ENCODE data around the gene TMCC1.

The TMCC1 gene

GRCh38 chr3:129622933-129623332 is 270.6 kb downstream of the TMCC1 start:
- no peak overlapping the region for H3K27ac ChIP-seq (ENCODE audit: low read length, poor library complexity, severe bottlenecking)
- H2BK15ac ChIP-seq (ENCODE audit: low read depth, poor library complexity, severe bottlenecking): peak overlapping the region; percentile 29
- H3K79me1 ChIP-seq (replicated peaks; ENCODE audit: low read length, poor library complexity, severe bottlenecking): no peaks in the 10 kb centered on the region
- no peaks in the 10 kb centered on the region for H3K9me3 ChIP-seq (ENCODE audit: control insufficient read depth, low read length)
- H3K4me1 ChIP-seq (ENCODE audit: control insufficient read depth, insufficient read depth, low read depth, low read length): peaks cover 71% of the 10 kb centered on the region
- no peak overlapping the region for H2AFZ ChIP-seq (ENCODE audit: low read depth, low read length)
- H3K23ac ChIP-seq (ENCODE audit: low read length in 2 of 2): no peak overlapping the region
- DNase-seq: no peak
- H2BK120ac ChIP-seq (ENCODE audit: low read depth, low read length): peak overlapping the region; percentile 83
- no peaks in the 10 kb centered on the region for H3K36me3 ChIP-seq (ENCODE audit: control insufficient read depth in 1 of 2, insufficient read depth in 2 of 2, low read depth in 1 of 2, low read length in 2 of 2)
- H3K14ac ChIP-seq (ENCODE audit: low read length in 2 of 2): peak overlapping the region; percentile 20 to 35
- H3K4me2 ChIP-seq (ENCODE audit: low read length, poor library complexity, severe bottlenecking): no peak overlapping the region
- no peak overlapping the region for H2BK5ac ChIP-seq (ENCODE audit: low read depth, low read length, poor library complexity, severe bottlenecking)
- H3K4me3 ChIP-seq (ENCODE audit: insufficient read depth in 1 of 2, low read depth in 1 of 2, low read length in 2 of 2): no peak overlapping the region
- H3K18ac ChIP-seq (ENCODE audit: low read depth in 1 of 2, low read length in 2 of 2): peak overlapping the region; percentile 80 to 87
- no peaks in the 10 kb centered on the region for H3K27me3 ChIP-seq (ENCODE audit: control insufficient read depth in 1 of 2, insufficient read depth in 1 of 2, low read length in 2 of 2)
- peak overlapping the region; percentile 98 for H4K91ac ChIP-seq (ENCODE audit: low read length)
- 96% methylated on average over 9 of the region's 10 CpGs for WGBS
- peak overlapping the region; percentile 87 to 96 for H2BK12ac ChIP-seq (ENCODE audit: low read length in 2 of 2)
- peak overlapping the region; percentile 75 to 84 for H3K4ac ChIP-seq (ENCODE audit: low read depth in 1 of 2, low read length in 2 of 2)
- peak overlapping the region; percentile 97 for H4K8ac ChIP-seq (ENCODE audit: low read length)
- H2AK5ac ChIP-seq (ENCODE audit: low read length, severe bottlenecking): peak overlapping the region; percentile 80
- H3K9ac ChIP-seq (ENCODE audit: low read length): no peak overlapping the region

GRCh38 chr3:129622226-129622874 is 271.2 kb downstream of the TMCC1 start:
- H3K27me3 ChIP-seq (ENCODE audit: control insufficient read depth in 1 of 2, insufficient read depth in 1 of 2, low read length in 2 of 2): no peaks in the 10 kb centered on the region
- no peak overlapping the region for H2AFZ ChIP-seq (ENCODE audit: low read depth, low read length)
- peak overlapping the region; percentile 87 to 96 for H2BK12ac ChIP-seq (ENCODE audit: low read length in 2 of 2)
- peak overlapping the region in 1 of 2 experiments; percentile 84 for H3K4ac ChIP-seq (ENCODE audit: low read depth in 1 of 2, low read length in 2 of 2)
- no peaks in the 10 kb centered on the region for H3K9me3 ChIP-seq (ENCODE audit: control insufficient read depth, low read length)
- H2BK15ac ChIP-seq (ENCODE audit: low read depth, poor library complexity, severe bottlenecking): peak overlapping the region; percentile 92
- H3K27ac ChIP-seq (ENCODE audit: low read length, poor library complexity, severe bottlenecking): no peak overlapping the region
- peaks cover 68% of the 10 kb centered on the region for H3K4me1 ChIP-seq (ENCODE audit: control insufficient read depth, insufficient read depth, low read depth, low read length)
- H3K4me2 ChIP-seq (ENCODE audit: low read length, poor library complexity, severe bottlenecking): no peak overlapping the region
- H3K4me3 ChIP-seq (ENCODE audit: insufficient read depth in 1 of 2, low read depth in 1 of 2, low read length in 2 of 2): no peak overlapping the region
- no peak overlapping the region for H3K23ac ChIP-seq (ENCODE audit: low read length in 2 of 2)
- H3K18ac ChIP-seq (ENCODE audit: low read depth in 1 of 2, low read length in 2 of 2): peak overlapping the region; percentile 80 to 87
- 77% methylated on average over 12 of the region's 12 CpGs for WGBS
- H4K91ac ChIP-seq (ENCODE audit: low read length): peak overlapping the region; percentile 98
- H3K14ac ChIP-seq (ENCODE audit: low read length in 2 of 2): peak overlapping the region; percentile 20 to 35
- H2BK120ac ChIP-seq (ENCODE audit: low read depth, low read length): peak overlapping the region; percentile 83
- H2BK5ac ChIP-seq (ENCODE audit: low read depth, low read length, poor library complexity, severe bottlenecking): no peak overlapping the region
- no peak for DNase-seq
- H2AK5ac ChIP-seq (ENCODE audit: low read length, severe bottlenecking): peak overlapping the region; percentile 80
- no peak overlapping the region for H3K9ac ChIP-seq (ENCODE audit: low read length)
- H3K79me1 ChIP-seq (replicated peaks; ENCODE audit: low read length, poor library complexity, severe bottlenecking): no peaks in the 10 kb centered on the region
- H3K36me3 ChIP-seq (ENCODE audit: control insufficient read depth in 1 of 2, insufficient read depth in 2 of 2, low read depth in 1 of 2, low read length in 2 of 2): no peaks in the 10 kb centered on the region
- peak overlapping the region; percentile 97 for H4K8ac ChIP-seq (ENCODE audit: low read length)

GRCh38 chr3:129621626-129622225 is 271.8 kb downstream of the TMCC1 start:
- H3K18ac ChIP-seq (ENCODE audit: low read depth in 1 of 2, low read length in 2 of 2): peak overlapping the region; percentile 4 to 69
- peaks cover 61% of the 10 kb centered on the region for H3K4me1 ChIP-seq (ENCODE audit: control insufficient read depth, insufficient read depth, low read depth, low read length)
- peak overlapping the region; percentile 83 for H2BK120ac ChIP-seq (ENCODE audit: low read depth, low read length)
- no peaks in the 10 kb centered on the region for H3K9me3 ChIP-seq (ENCODE audit: control insufficient read depth, low read length)
- H3K23ac ChIP-seq (ENCODE audit: low read length in 2 of 2): no peak overlapping the region
- no peaks in the 10 kb centered on the region for H3K36me3 ChIP-seq (ENCODE audit: control insufficient read depth in 1 of 2, insufficient read depth in 2 of 2, low read depth in 1 of 2, low read length in 2 of 2)
- H3K27ac ChIP-seq (ENCODE audit: low read length, poor library complexity, severe bottlenecking): no peak overlapping the region
- WGBS: 57% methylated on average over 14 of the region's 14 CpGs
- H3K4me3 ChIP-seq (ENCODE audit: insufficient read depth in 1 of 2, low read depth in 1 of 2, low read length in 2 of 2): no peak overlapping the region
- peak overlapping the region; percentile 20 to 79 for H2BK12ac ChIP-seq (ENCODE audit: low read length in 2 of 2)
- no peak overlapping the region for H3K14ac ChIP-seq (ENCODE audit: low read length in 2 of 2)
- H3K9ac ChIP-seq (ENCODE audit: low read length): no peak overlapping the region
- H2AK5ac ChIP-seq (ENCODE audit: low read length, severe bottlenecking): no peak overlapping the region
- H3K4ac ChIP-seq (ENCODE audit: low read depth in 1 of 2, low read length in 2 of 2): peak overlapping the region in 1 of 2 experiments; percentile 66
- H2BK5ac ChIP-seq (ENCODE audit: low read depth, low read length, poor library complexity, severe bottlenecking): no peak overlapping the region
- H3K27me3 ChIP-seq (ENCODE audit: control insufficient read depth in 1 of 2, insufficient read depth in 1 of 2, low read length in 2 of 2): no peaks in the 10 kb centered on the region
- H4K91ac ChIP-seq (ENCODE audit: low read length): peak overlapping the region; percentile 84
- no peak overlapping the region for H3K4me2 ChIP-seq (ENCODE audit: low read length, poor library complexity, severe bottlenecking)
- peak overlapping the region; percentile 87 for H2BK15ac ChIP-seq (ENCODE audit: low read depth, poor library complexity, severe bottlenecking)
- no peaks in the 10 kb centered on the region for H3K79me1 ChIP-seq (replicated peaks; ENCODE audit: low read length, poor library complexity, severe bottlenecking)
- H4K8ac ChIP-seq (ENCODE audit: low read length): no peak overlapping the region
- no peak overlapping the region for H2AFZ ChIP-seq (ENCODE audit: low read depth, low read length)
- no peak for DNase-seq

- Histone ChIP-seq H3K36me3 (ENCODE audit: control insufficient read depth in 1 of 2, insufficient read depth in 2 of 2, low read depth in 1 of 2, low read length in 2 of 2) (no peaks in the 10 kb centered on the region), H2BK5ac (ENCODE audit: low read depth, low read length, poor library complexity, severe bottlenecking) (no peak overlapping the region), H3K4me3 (ENCODE audit: insufficient read depth in 1 of 2, low read depth in 1 of 2, low read length in 2 of 2) (no peak overlapping the region), H4K8ac (ENCODE audit: low read length) (no peak overlapping the region), H3K9me3 (ENCODE audit: control insufficient read depth, low read length) (no peaks in the 10 kb centered on the region), H2AFZ (ENCODE audit: low read depth, low read length) (no peak overlapping the region), H3K4ac (ENCODE audit: low read depth in 1 of 2, low read length in 2 of 2) (peak overlapping the region in 1 of 2 experiments; percentile 35), H2BK12ac (ENCODE audit: low read length in 2 of 2) (peak overlapping the region; percentile 75), H3K23ac (ENCODE audit: low read length in 2 of 2) (no peak overlapping the region), H2BK15ac (ENCODE audit: low read depth, poor library complexity, severe bottlenecking) (peak overlapping the region; percentile 87), H3K27me3 (ENCODE audit: control insufficient read depth in 1 of 2, insufficient read depth in 1 of 2, low read length in 2 of 2) (no peaks in the 10 kb centered on the region), H3K27ac (ENCODE audit: low read length, poor library complexity, severe bottlenecking) (no peak overlapping the region), H3K4me1 (ENCODE audit: control insufficient read depth, insufficient read depth, low read depth, low read length) (peaks cover 64% of the 10 kb centered on the region), H3K4me2 (ENCODE audit: low read length, poor library complexity, severe bottlenecking) (no peak overlapping the region), H4K91ac (ENCODE audit: low read length) (peak overlapping the region; percentile 84), H3K9ac (ENCODE audit: low read length) (no peak overlapping the region), H2AK5ac (ENCODE audit: low read length, severe bottlenecking) (peak overlapping the region; percentile 46), H3K18ac (ENCODE audit: low read depth in 1 of 2, low read length in 2 of 2) (peak overlapping the region in 1 of 2 experiments; percentile 4), H3K79me1 (replicated peaks; ENCODE audit: low read length, poor library complexity, severe bottlenecking) (no peaks in the 10 kb centered on the region), H3K14ac (ENCODE audit: low read length in 2 of 2) (peak overlapping the region in 1 of 2 experiments; percentile 2), H2BK120ac (ENCODE audit: low read depth, low read length) (peak overlapping the region; percentile 22)
- 79% methylated on average over 15 of the region's 18 CpGs for WGBS
- DNase-seq: no peak
Observed at GRCh38 chr3:129620828-129621559, 272.5 kb downstream of the TMCC1 start.
